Islet of Langerhans (tissue), 1 donor: ENCODE results near the gene SPIRE1.
A peak's percentile ranks its signal among the peaks of the same experiment; 100 is the strongest.
"Not testable (repeated sequence)": the region's sequence is repeated elsewhere in the genome, so short reads cannot be mapped to it uniquely, and the experiment has no call there.

Experiments used
- FAIRE-seq: peaks from one replicate; lab custom pipeline; 2011; peaks lifted over from hg19 to GRCh38; lab: Jason Lieb, UNC

Gene SPIRE1

GRCh38 chr18:12645751-12646203 lies 12.1 kb downstream of the SPIRE1 start:
- FAIRE-seq, result no peak

DNA sequence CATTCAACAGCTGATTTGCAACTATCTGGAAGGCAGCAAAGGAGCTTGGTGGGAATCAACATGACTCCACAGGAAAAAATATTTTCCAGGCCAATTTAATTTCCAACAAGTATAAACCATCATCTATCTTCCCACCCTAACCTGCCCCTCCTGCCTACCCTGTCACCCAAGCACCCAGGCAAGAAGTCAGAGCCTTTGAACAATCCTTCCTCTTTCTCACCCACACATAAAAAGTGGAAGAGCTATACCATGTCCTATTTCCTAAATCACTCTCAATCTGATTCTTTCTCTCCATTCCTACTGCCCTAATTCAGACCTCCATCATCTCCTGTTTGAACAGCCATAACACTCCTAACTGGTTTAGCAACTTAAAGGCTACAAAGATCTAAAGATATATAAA lies 12.7 kb downstream of the SPIRE1 start:
- no peak for FAIRE-seq

DNA sequence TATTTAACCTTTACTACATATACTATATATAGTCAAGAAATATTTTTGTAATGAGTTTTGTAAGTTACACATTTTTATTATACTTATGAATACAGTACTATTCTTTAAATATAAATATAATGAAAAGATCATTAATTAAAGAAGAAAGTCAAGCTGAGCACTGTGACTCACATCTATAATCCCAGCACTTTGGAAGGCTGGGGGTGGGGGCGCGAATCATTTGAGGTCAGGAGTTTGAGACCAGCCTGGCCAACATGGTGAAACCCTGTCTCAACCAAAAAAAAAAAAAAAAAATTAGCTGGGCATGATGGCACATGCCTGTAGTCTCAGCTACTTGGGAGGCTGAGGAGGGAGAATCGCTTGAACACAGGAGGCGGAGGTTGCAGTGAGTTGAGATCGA lies 14.2 kb downstream of the SPIRE1 start:
- not testable (repeated sequence) for FAIRE-seq

- no peak for FAIRE-seq
Observed at GRCh38 chr18:12640881-12641200, 17.1 kb downstream of the SPIRE1 start.

- no peak for FAIRE-seq
Observed at GRCh38 chr18:12639990-12640880, 17.7 kb downstream of the SPIRE1 start.

- no peak for FAIRE-seq
Observed at GRCh38 chr18:12638644-12639124, 19.2 kb downstream of the SPIRE1 start.

DNA sequence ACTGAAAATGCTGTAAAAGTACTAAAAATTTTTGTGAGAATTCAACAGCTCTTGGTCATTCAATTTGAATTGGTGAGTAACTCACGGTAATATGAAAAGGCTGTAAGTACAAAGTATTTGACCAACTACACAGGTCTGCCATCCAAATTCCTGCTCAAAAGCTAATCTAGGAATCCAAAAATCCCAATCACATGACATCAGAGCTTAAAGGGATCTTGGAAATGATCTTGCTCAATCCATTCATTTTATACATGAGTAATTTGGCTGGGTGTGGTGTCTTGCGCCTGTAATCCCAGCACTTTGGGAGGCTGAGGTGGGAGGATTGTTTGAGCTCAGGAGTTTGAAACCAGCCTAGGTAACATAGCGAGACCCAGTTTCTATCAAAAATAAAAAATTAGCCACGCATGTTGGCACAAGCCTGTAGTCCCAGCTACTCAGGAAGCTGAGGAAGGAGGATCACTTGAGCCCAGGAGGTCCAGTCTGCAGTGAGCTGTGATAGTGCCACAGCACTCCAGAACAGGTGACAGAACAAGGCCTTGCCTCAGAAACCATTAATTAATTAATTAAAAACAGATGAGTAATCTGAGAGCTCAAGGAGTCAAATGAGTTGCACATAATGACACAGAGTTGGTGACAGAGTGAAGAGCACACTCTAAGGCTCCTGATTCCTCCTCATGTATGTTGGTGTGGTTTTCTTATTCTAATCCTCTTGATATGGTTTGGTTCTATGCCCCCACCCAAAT lies 19.8 kb downstream of the SPIRE1 start:
- FAIRE-seq, result no peak

GRCh38 chr18:12637393-12637792 lies 20.5 kb downstream of the SPIRE1 start:
- FAIRE-seq, result no peak

- FAIRE-seq, result no peak
Observed at GRCh38 chr18:12631831-12632477, 26.0 kb downstream of the SPIRE1 start.

DNA sequence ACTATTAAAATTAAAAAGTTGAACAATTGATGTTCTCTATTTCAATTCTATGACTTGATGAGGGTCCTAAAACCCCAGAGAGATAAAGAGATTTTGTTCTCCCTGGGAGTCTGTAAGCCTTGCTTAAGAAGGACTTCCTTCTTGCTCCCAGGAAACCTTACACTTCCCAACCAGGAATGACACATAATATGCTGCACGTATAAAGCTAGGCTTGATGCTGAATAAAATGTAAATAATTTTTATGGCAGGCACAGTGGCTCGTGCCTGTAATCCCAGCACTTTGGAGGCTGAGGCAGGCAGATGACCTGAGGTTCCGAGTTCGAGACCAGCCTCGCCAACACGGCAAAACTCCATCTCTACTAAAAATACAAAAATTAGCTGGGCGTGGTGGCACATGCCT lies 27.8 kb downstream of the SPIRE1 start:
- no peak for FAIRE-seq

DNA sequence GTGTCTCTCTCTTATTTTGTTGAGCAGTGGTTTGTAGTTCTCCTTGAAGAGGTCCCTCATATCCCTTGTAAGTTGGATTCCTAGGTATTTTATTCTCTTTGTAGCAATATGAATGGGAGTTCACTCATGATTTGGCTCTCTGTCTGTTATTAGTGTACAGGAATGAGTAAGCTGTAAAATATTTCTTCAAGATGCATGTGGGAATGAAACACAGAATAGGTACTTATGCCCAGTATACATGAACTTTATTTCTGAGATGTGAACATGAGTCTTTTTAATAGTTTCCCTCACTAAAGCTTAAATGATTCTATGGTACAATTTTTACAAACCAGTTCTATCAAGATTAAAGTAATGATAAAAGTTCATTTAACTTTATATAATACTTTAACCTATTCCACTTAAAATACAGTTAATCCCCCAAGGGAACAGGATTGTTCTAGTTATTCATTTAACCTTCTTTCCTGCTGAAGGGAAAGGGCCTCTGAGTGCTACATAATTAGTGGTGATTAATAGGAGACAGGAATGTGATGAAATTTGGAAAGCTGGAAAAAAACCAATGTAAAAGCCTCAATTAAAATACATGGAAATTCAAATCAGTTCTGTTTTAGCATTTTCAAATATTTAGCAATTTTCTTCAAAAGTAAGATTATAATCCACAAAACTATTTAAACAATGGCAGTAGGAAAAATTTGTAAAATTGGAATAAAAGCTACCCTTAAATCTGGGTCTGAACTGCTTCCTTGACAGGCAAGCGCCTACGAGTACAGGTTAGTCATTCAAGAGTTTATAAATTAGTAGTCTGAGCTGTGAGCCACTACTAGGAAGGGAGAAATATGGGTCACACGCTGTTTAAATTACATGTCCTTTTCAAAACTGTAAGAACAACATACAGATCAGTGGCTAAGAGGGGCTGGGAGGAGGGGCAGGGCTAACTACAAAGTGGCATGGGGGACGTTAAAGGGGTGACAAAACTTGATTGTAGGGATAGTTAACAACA lies 28.9 kb downstream of the SPIRE1 start:
- FAIRE-seq, result peak; percentile 85

- FAIRE-seq, result not testable (repeated sequence)
Observed at GRCh38 chr18:12627199-12627598, 30.7 kb downstream of the SPIRE1 start.

GRCh38 chr18:12625241-12625640 lies 32.7 kb downstream of the SPIRE1 start:
- FAIRE-seq, result no peak

DNA sequence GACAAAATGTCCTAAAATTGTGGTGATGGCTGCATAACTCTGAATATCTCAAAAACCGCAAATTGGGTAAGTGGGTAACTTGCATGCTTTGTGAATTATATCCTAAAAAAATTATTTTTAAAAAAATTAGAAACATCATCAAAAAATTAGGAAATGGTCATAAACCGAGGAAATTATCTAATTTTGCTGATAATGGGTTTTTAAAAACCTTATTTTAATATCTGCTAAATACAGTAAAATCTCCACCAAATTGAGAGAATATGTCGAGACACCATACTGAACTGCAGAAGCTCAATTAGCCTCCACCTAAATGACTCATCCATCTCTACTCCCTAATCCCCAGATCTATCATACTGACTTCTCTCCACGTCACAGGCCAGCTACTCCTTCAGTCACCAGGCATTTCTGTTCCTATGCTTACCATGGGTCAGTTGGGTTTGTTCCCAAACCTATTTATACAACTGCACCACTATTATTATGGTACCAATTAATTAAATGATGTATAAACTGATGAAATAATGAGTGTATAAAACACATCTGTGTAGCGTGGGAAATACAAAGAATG lies 36.1 kb downstream of the SPIRE1 start:
- FAIRE-seq, result no peak

- no peak for FAIRE-seq
Observed at GRCh38 chr18:12615748-12616147, 42.2 kb downstream of the SPIRE1 start.

DNA sequence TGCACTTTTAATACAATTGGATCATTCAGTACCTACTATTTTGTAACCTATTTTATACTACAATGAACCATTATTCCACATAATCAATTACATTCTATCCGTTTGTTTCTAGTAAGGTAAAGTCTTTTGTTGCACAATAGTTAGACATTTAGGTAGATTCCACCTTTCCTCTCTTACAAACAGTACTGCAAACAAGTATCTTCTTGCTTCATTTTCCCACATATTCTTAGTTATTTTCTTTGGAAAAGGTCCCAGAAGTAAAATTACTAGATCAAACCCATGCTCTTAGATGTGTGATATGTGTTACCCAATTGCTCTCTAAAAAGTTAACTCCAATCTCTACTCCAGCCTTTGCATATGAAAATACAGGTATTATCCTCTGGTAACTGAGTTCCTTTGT lies 49.6 kb downstream of the SPIRE1 start:
- no peak for FAIRE-seq

GRCh38 chr18:12606592-12607315 lies 51.2 kb downstream of the SPIRE1 start:
- FAIRE-seq, result peak; percentile 98

GRCh38 chr18:12604445-12605007 lies 53.4 kb downstream of the SPIRE1 start:
- no peak for FAIRE-seq

DNA sequence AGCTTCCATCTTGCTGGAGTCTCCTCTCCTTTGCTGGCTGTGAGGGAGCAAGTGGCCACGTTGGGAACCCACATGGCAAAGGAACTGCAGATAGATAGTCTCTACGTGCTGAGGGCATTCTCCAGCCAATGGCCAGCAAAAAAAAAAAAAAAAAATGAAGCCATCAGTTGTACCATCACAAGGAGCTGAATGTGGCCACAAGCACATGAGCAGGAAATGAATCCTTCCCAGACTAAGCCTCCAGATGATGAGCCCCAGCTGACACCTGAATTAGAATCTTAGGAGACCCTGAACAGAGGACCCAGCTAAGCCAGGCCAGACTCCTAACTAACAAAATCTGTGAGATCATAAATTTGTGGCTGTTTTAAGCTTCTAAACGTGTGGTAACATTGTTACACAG lies 57.9 kb downstream of the SPIRE1 start:
- no peak for FAIRE-seq

- no peak for FAIRE-seq
Observed at GRCh38 chr18:12599543-12599942, 58.4 kb downstream of the SPIRE1 start.
